Measurements from ENCODE around the gene LMCD1.

The LMCD1 gene

DNA sequence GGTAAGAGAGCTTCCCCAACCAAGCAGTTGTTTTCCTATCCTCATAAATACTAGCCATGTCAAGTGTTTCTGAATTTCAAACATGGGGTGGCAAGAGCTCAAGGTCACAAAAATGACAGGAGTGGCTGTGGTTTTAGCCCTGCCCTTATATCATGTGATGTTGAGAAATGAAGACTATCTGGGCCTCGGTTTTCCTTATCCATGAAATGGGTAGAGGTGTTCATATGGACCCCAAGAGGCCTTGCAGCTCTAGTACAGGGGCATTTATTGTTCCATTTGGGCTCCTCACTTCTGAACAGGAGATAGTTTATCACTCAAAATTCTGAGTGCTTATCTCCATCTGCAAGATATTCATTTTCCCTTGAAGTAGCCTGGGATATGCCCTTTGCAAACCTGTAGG, 35.8 kb downstream of the LMCD1 start:
- TF ChIP-seq, protein P1, sequence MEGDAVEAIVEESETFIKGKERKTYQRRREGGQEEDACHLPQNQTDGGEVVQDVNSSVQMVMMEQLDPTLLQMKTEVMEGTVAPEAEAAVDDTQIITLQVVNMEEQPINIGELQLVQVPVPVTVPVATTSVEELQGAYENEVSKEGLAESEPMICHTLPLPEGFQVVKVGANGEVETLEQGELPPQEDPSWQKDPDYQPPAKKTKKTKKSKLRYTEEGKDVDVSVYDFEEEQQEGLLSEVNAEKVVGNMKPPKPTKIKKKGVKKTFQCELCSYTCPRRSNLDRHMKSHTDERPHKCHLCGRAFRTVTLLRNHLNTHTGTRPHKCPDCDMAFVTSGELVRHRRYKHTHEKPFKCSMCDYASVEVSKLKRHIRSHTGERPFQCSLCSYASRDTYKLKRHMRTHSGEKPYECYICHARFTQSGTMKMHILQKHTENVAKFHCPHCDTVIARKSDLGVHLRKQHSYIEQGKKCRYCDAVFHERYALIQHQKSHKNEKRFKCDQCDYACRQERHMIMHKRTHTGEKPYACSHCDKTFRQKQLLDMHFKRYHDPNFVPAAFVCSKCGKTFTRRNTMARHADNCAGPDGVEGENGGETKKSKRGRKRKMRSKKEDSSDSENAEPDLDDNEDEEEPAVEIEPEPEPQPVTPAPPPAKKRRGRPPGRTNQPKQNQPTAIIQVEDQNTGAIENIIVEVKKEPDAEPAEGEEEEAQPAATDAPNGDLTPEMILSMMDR (IDR thresholded peaks at IDR 0.05; ENCODE audit: low read depth, low read length) = no peak
- no peak for DNase-seq (ENCODE audit: extremely low read depth, low read depth)

DNA sequence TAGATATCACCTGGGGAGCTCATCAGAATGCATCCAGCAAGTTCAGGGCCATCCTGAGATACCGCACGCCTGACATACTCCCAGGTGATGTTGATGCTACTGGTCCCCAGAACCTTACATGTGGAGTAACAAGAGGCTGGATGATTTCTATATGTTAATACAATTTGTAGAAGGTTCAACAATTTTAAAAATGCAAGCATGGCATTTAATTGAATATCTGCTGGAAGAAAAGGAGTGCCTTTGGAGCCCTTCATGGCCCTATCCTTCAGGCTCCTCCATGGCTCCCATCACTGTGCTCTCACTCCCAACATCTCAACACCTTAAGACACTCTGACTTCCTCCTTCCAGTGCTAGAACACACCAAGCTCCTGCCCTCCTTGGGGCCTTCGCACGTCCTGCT, 36.6 kb downstream of the LMCD1 start:
- TF ChIP-seq, protein P1 (IDR thresholded peaks at IDR 0.05; ENCODE audit: low read depth, low read length) = no peak
- DNase-seq (ENCODE audit: extremely low read depth, low read depth) = no peak

DNA sequence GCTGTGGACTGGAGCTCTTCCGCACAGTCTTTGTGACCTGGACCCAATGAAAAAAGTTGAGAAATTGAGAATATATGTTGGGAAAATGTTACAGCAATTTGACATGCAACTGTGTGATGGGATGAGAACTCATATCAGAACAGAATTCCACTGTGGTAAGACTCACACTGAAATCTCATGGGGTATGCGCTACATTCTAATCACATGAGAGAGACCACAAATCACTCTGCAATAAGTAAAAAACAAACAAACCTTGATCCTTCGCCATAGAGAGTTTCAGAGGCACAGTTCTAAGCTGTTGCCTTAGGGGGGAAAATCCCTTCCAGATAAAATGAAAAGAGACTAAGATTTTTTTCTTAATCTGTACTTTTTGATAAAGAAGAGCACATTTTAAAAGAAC, 37.3 kb downstream of the LMCD1 start:
- TF ChIP-seq, protein P1 (IDR thresholded peaks at IDR 0.05; ENCODE audit: low read depth, low read length) = no peak
- DNase-seq (ENCODE audit: extremely low read depth, low read depth) = peak; percentile 34

DNA sequence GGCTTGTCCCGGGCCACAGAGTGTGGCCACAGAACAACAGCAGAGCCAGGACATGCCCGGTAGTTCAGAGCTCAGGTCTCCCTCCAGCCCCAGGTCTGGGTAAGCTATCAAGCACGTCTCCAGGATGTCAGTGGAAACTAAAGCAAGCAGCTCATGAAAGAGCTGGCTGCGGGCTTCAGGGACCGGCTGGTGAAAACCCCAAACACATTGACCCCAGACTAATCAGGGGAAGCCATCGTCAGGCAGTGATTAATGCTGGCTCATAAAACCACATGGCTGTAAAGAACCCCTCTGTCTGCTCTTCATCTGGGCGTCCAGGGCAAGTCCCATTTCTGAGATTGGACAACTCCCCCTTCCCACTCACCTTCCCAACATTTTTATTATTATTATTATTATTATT, 37.8 kb downstream of the LMCD1 start:
- no peak for DNase-seq (ENCODE audit: extremely low read depth, low read depth)
- TF ChIP-seq, protein P1 (IDR thresholded peaks at IDR 0.05; ENCODE audit: low read depth, low read length) = no peak

DNA sequence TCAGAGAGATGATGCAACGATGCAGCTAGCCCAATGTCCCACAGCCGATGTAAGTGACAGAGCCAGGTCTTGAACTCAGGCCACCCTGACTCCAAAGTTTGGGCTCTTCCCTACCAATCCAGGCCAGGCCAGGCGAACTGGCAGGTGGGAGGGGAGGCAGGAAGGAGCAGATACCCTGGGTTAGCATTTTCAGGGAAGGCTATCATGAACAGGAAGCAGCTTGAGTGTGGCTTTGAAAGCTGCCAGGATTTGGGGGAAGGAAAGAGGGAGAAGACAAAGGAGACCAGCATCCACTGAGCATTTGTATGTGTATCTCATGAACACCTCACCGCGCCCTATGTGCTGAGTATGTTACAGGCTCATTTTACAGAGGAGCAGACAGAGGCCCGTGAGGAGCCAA, 38.8 kb downstream of the LMCD1 start:
- DNase-seq (ENCODE audit: extremely low read depth, low read depth) = no peak
- TF ChIP-seq, protein P1 (IDR thresholded peaks at IDR 0.05; ENCODE audit: low read depth, low read length) = no peak

DNA sequence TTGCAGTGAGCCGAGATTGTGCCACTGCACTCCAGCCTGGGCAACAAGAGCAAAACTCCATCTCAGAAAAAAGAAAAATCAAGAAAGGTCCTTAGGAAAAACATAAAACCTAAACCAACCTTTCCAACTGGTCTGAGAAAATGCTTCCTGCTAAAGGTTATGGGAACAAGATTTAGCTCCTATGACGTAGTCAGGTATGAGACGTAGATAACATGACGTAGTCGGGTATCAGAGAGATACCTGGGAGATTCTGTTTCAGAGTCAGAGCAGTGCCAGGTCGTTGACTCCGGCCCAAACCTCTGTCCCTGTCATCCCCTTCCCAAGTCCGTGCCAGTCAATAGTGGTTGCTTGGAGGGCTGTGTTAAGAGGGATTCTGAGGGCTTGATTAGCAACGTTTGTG, 39.9 kb downstream of the LMCD1 start:
- TF ChIP-seq, protein P1 (IDR thresholded peaks at IDR 0.05; ENCODE audit: low read depth, low read length) = no peak
- no peak for DNase-seq (ENCODE audit: extremely low read depth, low read depth)

DNA sequence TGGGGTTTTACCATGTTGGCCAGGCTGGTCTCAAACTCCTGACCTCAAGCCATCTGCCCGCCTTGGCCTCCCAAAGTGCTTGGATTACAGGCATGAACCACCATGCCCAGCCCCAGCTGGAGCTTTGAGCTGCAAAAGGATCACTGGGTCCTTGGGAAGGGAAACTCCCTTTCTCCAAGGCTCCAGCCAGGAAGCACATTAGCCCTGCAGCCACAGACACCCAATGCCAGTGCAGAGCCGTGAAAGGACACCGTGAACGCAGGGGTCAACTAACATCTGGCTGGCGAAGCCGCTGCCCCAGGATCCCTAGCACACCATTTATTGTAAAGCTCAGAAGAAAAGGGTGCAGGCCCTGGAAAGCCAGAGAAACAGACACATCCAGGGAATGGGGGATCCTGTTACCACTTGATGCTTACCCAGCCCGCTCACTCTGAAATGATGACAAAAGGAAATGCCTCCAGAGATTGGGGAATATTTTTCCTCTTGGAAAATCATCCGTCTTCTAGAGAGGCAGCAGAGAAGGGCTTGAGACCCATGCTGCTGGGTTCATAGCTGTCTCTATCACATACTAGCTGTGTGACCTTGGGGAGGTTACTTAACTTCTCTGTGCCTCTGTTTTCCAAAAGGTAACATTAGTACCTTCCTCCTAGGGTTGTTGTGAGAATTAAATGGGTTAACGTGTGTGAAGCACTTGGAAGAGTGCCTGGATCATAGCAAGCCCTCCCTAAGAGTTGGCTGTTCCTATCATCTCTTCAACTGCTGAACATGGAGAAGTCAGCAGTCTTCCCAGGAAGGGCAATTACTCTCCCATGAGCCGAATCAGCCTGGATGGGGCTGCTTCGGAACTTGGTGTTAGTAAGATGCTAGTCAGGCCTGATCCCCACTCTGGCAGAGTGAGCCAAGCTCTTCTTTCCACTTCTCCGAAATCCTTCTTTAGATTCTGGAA, 40.8 kb downstream of the LMCD1 start:
- TF ChIP-seq, protein P1 (IDR thresholded peaks at IDR 0.05; ENCODE audit: low read depth, low read length) = no peak

More for the DNA sequence above, 40.8 kb downstream of the LMCD1 start:
- DNase-seq (ENCODE audit: extremely low read depth, low read depth) = no peak

All from AG09319 (cell line).